GM21786 (cell line): ENCODE results near the gene CHRND.

Experiments used
- ATAC-seq: cut with Tn5 transposase; IDR thresholded peaks from one replicate; pipeline ENCODE4 v1.9.1; 2021; ENCODE audit not compliant: unreplicated experiment

Gene CHRND

GRCh38 chr2:232541195-232541960 lies 15.4 kb downstream of the CHRND start:
- ATAC-seq, result no peak

GRCh38 chr2:232541961-232542714 lies 16.2 kb downstream of the CHRND start:
- ATAC-seq, result no peak

GRCh38 chr2:232542715-232543467 lies 16.9 kb downstream of the CHRND start:
- no peak for ATAC-seq

- no peak for ATAC-seq
Measured at GRCh38 chr2:232543491-232543890, 17.5 kb downstream of the CHRND start.

- no peak for ATAC-seq
Measured at GRCh38 chr2:232543928-232544631, 18.1 kb downstream of the CHRND start.

- no peak for ATAC-seq
Measured at GRCh38 chr2:232544674-232545073, 18.7 kb downstream of the CHRND start.

- no peak for ATAC-seq
Measured at GRCh38 chr2:232545511-232546375, 19.8 kb downstream of the CHRND start.

- ATAC-seq, result no peak
Measured at GRCh38 chr2:232547991-232548390, 22.0 kb downstream of the CHRND start.

GRCh38 chr2:232549655-232550353 lies 23.8 kb downstream of the CHRND start:
- ATAC-seq, result no peak

GRCh38 chr2:232550354-232551249 lies 24.6 kb downstream of the CHRND start, which contains the start of the genes EIF4E2 and TIGD1:
EIF4E2 (plus strand) TSS chr2:232550689; CDS start chr2:232550725, 36 bp downstream.
TIGD1 (minus strand) TSS chr2:232550557; CDS start chr2:232549882, 675 bp downstream.
- peak; percentile 95 for ATAC-seq

- no peak for ATAC-seq
Measured at GRCh38 chr2:232551250-232551638, 25.3 kb downstream of the CHRND start.

GRCh38 chr2:232551776-232552175 lies 25.8 kb downstream of the CHRND start:
- no peak for ATAC-seq

GRCh38 chr2:232556426-232556825 lies 30.5 kb downstream of the CHRND start:
- no peak for ATAC-seq

GRCh38 chr2:232562515-232563151 lies 36.7 kb downstream of the CHRND start:
- no peak for ATAC-seq

GRCh38 chr2:232563580-232563979 lies 37.6 kb downstream of the CHRND start:
- no peak for ATAC-seq

- no peak for ATAC-seq
Measured at GRCh38 chr2:232567721-232568120, 41.8 kb downstream of the CHRND start.

- ATAC-seq, result no peak
Measured at GRCh38 chr2:232568161-232568560, 42.2 kb downstream of the CHRND start.

- no peak for ATAC-seq
Measured at GRCh38 chr2:232569541-232569940, 43.6 kb downstream of the CHRND start.
